SK-N-SH (cell line): ENCODE measurements around the gene TASP1. TPM values are rescaled to one million over a fixed set of nuclear protein-coding genes. Genes with fewer than 3 reads are reported as not detected.

Experiments used
- CTCF ChIA-PET: fragments of 300-600, 350-600 bp; formaldehyde crosslinking; extraction: SDS; loops from one replicate; lab custom pipeline; 2021; lab: Yijun Ruan, JAX
- POLR2A ChIA-PET: fragments of 350-600 bp; sonication (Branson Sonifier 250); formaldehyde crosslinking; extraction: SDS; loops from one replicate; lab custom pipeline; 2020; ENCODE audit warnings: antibody characterized with exemption, inconsistent platforms; lab: Yijun Ruan, JAX
- DNase-seq: peaks from one replicate; pipeline ENCODE4 v3.0.0; 2012
- H2AFZ ChIP-seq: fragments of 200-600 bp; sonication (generic); 2 replicates; pipeline ENCODE4 v1.8.1; 2016; ENCODE audit warnings: antibody characterized with exemption, mild to moderate bottlenecking, low read depth
- H3F3A ChIP-seq: fragments of 200-600 bp; sonication (generic); replicated peaks from 2 replicates; pipeline ENCODE3; 2016; ENCODE audit warnings: antibody characterized with exemption, mild to moderate bottlenecking; ENCODE audit not compliant: insufficient read depth
- H3K27ac ChIP-seq, 2 experiments: fragments of 200-500 bp in 1 of 2; fragments of 200-600 bp in 1 of 2; sonication (Bioruptor generic) in 1 of 2; sonication (generic), shearing (Covaris generic) in 1 of 2; 2 replicates each; pipeline versions ENCODE4 v1.5.1 to v1.6.1; 2014 to 2016; ENCODE audit warnings: low read depth in 2 of 2, inconsistent platforms in 1 of 2, low read length in 1 of 2, mild to moderate bottlenecking in 1 of 2, mixed read lengths in 1 of 2
- H3K27me3 ChIP-seq: fragments of 200-600 bp; sonication (generic), shearing (Covaris generic); 2 replicates; pipeline ENCODE4 v1.6.1; 2016; ENCODE audit warnings: mixed run types; ENCODE audit not compliant: insufficient read depth
- H3K36me3 ChIP-seq, 2 experiments: fragments of 200-500 bp in 1 of 2; fragments of 200-600 bp in 1 of 2; sonication (Bioruptor generic) in 1 of 2; sonication (generic) in 1 of 2; replicated peaks in 1 of 2; 2 replicates each; pipeline versions ENCODE3 to v1.5.1; 2014 to 2016; ENCODE audit warnings: low read length in 1 of 2, mild to moderate bottlenecking in 1 of 2; ENCODE audit not compliant: insufficient read depth in 2 of 2, control insufficient read depth in 1 of 2
- H3K4me1 ChIP-seq, 2 experiments: fragments of 200-500 bp in 1 of 2; fragments of 200-600 bp in 1 of 2; sonication (Bioruptor generic) in 1 of 2; sonication (generic), shearing (Covaris generic) in 1 of 2; 2 replicates each; pipeline versions ENCODE4 v1.5.1 to v1.6.1; 2014 to 2016; ENCODE audit warnings: low read depth in 1 of 2, low read length in 1 of 2, mixed run types in 1 of 2; ENCODE audit not compliant: insufficient read depth in 2 of 2, control insufficient read depth in 1 of 2
- H3K4me2 ChIP-seq: fragments of 200-600 bp; sonication (generic), shearing (Covaris generic); 2 replicates; pipeline ENCODE4 v1.6.1; 2017; ENCODE audit warnings: mixed run types
- H3K4me3 ChIP-seq, 2 experiments: fragments of 200-500 bp in 1 of 2; fragments of 200-600 bp in 1 of 2; sonication (Bioruptor generic) in 1 of 2; sonication (generic), shearing (Covaris generic) in 1 of 2; 2 replicates each; pipeline versions ENCODE4 v1.5.1 to v1.8.1; 2014 to 2016; ENCODE audit warnings: low read depth in 2 of 2, inconsistent platforms in 1 of 2, low read length in 1 of 2, mild to moderate bottlenecking in 1 of 2, mixed read lengths in 1 of 2, moderate library complexity in 1 of 2
- H3K79me2 ChIP-seq: fragments of 200-600 bp; sonication (generic); 2 replicates; pipeline ENCODE4 v1.8.1; 2017; ENCODE audit warnings: mild to moderate bottlenecking; ENCODE audit not compliant: insufficient read depth
- H3K9ac ChIP-seq: fragments of 200-600 bp; sonication (generic); 2 replicates; pipeline ENCODE4 v1.6.1; 2017; ENCODE audit warnings: mixed run types
- H3K9me2 ChIP-seq: fragments of 200-600 bp; sonication (generic); 2 replicates; pipeline ENCODE4 v1.6.1; 2017; ENCODE audit warnings: mixed run types
- H3K9me3 ChIP-seq: fragments of 200-600 bp; sonication (generic); 2 replicates; pipeline ENCODE4 v1.6.1; 2017; ENCODE audit warnings: mixed run types, mild to moderate bottlenecking, moderate library complexity
- H4K20me1 ChIP-seq: fragments of 200-600 bp; sonication (generic); 2 replicates; pipeline ENCODE4 v1.6.1; 2017; ENCODE audit warnings: mild to moderate bottlenecking, mixed run types; ENCODE audit not compliant: insufficient read depth
- CTCF ChIP-seq: fragments of 200-600 bp; sonication (generic); IDR thresholded peaks from 2 replicates; pipeline ENCODE4 v1.6.1; 2017; ENCODE audit warnings: antibody characterized with exemption, mild to moderate bottlenecking, moderate library complexity
- ELF1 ChIP-seq: IDR thresholded peaks from 2 replicates; pipeline ENCODE4 v1.4.0; 2012
- FOSL2 ChIP-seq: IDR thresholded peaks from 2 replicates; pipeline ENCODE4 v1.4.0; 2012; ENCODE audit warnings: low read depth, mild to moderate bottlenecking, moderate library complexity, borderline replicate concordance
- FOXJ3 ChIP-seq: sonication (generic); formaldehyde crosslinking; IDR thresholded peaks from 2 replicates; pipeline ENCODE4 v1.5.1; 2020; ENCODE audit warnings: mild to moderate bottlenecking, missing genetic modification reagents
- POLR2AphosphoS5 ChIP-seq: IDR thresholded peaks from 2 replicates; pipeline ENCODE4 v1.6.1; 2012; ENCODE audit warnings: low read depth, low read length
- RXRA ChIP-seq: IDR thresholded peaks from 2 replicates; pipeline ENCODE4 v1.4.0; 2012; ENCODE audit warnings: low read depth, mild to moderate bottlenecking, borderline replicate concordance
- TAF1 ChIP-seq: IDR thresholded peaks from 2 replicates; pipeline ENCODE4 v1.6.1; 2012; ENCODE audit warnings: low read depth, mild to moderate bottlenecking, low read length, moderate library complexity, borderline replicate concordance
- USF1 ChIP-seq: IDR thresholded peaks from 2 replicates; pipeline ENCODE4 v1.4.0; 2012; ENCODE audit warnings: low read depth, borderline replicate concordance
- YY1 ChIP-seq: IDR thresholded peaks from 2 replicates; pipeline ENCODE4 v1.4.0; 2012; ENCODE audit warnings: low read depth, mild to moderate bottlenecking
- WGBS: methylation state at CpG from one replicate; pipeline ENCODE4 v1.1.6; 2017; ENCODE audit warnings: low lambda C conversion rate; 5-methylcytosine and 5-hydroxymethylcytosine counted together
- polyA plus RNA-seq, 3 experiments: library from polyadenylated mRNA; depleted of rRNA; stranded (reverse); fragments of >200 nt; gene quantifications; 2 replicates each; pipeline ENCODE4 v1.2.3, GENCODE V29; 2012

TASP1 gene
- polyA plus RNA-seq, 1 of the 3 experiments (the other 2 are of a cell fraction): 5.9 TPM

GRCh38 chr20:13430346-13431002, 208.3 kb downstream of the TASP1 start:
- DNase-seq: no peak
- Histone ChIP-seq H3K9ac (no peak overlapping the region), H3K27ac (no peak overlapping the region), H2AFZ (no peak overlapping the region), H3K4me1 (peaks cover 0 to 3% of the 10 kb centered on the region in 2 experiments; a peak in 2 of 4 replicates), H3K9me3 (no peaks in the 10 kb centered on the region), H3K9me2 (no peaks in the 10 kb centered on the region)
- TF ChIP-seq FOXJ3 (CRISPR knock-in tag) (no peak), POLR2AphosphoS5 (no peak), ELF1 (no peak), RXRA (no peak), TAF1 (no peak), YY1 (no peak)
- TF ChIP-seq, all 33 proteins: peak for 0
- H3K36me3 ChIP-seq: peaks cover 4 to 11% of the 10 kb centered on the region in 2 experiments
- H3K27me3 ChIP-seq: no peaks in the 10 kb centered on the region
- ChIA-PET CTCF (no interaction called here), POLR2A (no interaction called here)
- 95% methylated on average over 9 of the region's 9 CpGs for WGBS
- H3K79me2 ChIP-seq: no peaks in the 10 kb centered on the region
- H3K4me3 ChIP-seq: no peak overlapping the region
- H3F3A ChIP-seq: no peaks in the 10 kb centered on the region
- no peaks in the 10 kb centered on the region for H4K20me1 ChIP-seq
- no peak overlapping the region for H3K4me2 ChIP-seq

GRCh38 chr20:13428684-13429083, 210.0 kb downstream of the TASP1 start:
- Histone ChIP-seq H3K9me2 (no peaks in the 10 kb centered on the region), H3F3A (no peaks in the 10 kb centered on the region), H3K27ac (no peak overlapping the region), H3K36me3 (peaks cover 3 to 4% of the 10 kb centered on the region in 2 experiments)
- no peak for DNase-seq
- ChIA-PET POLR2A (no interaction called here), CTCF (no interaction called here)
- TF ChIP-seq USF1 (no peak), CTCF (no peak), FOSL2 (no peak)
- TF ChIP-seq, all 33 proteins: peak for 0
- Histone ChIP-seq H2AFZ (no peak overlapping the region), H3K4me2 (no peak overlapping the region), H3K9me3 (no peaks in the 10 kb centered on the region), H3K9ac (no peak overlapping the region), H3K4me1 (peaks cover 0 to 5% of the 10 kb centered on the region in 2 experiments; a peak in 2 of 4 replicates), H4K20me1 (no peaks in the 10 kb centered on the region), H3K27me3 (no peaks in the 10 kb centered on the region), H3K4me3 (no peak overlapping the region), H3K79me2 (no peaks in the 10 kb centered on the region)
- WGBS: 94% methylated on average over 1 of the region's 1 CpG
